Left hindlimb (tissue), 1 donor: Measurements from ENCODE around the gene CRAT.

ENCODE experiments used
- DNase-seq: peaks from one replicate; pipeline ENCODE4 v3.0.0-alpha.2; 2018

Gene CRAT

GRCh38 chr9:129084087-129084486 lies 26.5 kb downstream of the CRAT start:
- no peak for DNase-seq

- DNase-seq = no peak
Measured at GRCh38 chr9:129081388-129081904, 29.1 kb downstream of the CRAT start.

DNA sequence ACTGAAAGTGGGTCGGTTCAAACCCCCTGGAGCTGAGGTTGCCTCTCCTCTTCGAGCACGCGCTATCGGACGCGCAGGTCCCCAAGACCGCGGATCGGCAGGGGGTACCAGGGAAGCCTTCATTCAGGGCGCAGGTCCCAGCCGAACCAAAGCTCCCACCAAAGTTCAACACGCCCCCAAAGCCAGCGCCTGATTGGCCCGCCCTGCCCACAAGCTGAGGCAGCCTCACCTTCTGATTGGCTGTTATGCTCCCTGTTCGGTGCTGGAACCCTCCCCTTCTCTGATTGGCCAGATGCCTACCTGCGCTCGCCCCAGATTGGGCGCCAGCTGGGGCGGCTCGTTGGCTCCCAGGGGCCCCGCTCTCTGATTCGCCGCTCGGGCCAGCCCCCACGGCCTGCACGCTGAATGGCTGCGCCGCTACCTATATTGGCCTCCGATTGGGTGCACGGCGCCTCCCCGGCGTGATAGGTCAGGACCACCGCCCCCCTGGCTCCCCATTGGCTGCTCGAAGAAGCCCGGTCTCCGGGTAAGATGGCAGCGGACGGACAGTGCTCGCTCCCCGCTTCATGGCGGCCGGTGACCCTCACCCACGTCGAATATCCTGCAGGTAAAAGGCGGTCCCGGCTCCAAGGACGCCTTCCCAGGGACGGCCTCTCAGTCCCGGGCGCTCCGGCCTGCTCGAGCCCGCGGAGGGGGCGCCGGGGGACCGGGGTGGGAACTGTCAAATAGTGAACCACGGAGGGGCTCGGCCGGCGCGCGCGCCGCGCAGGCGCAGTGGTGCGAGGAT lies 29.8 kb downstream of the CRAT start, which contains the start of gene DOLPP1:
Gene DOLPP1 (plus strand): TSS at position 511 of the 787 bp plus-strand sequence. CDS start 21 bp downstream, at position 532.
- peak; percentile 100 for DNase-seq

DNA sequence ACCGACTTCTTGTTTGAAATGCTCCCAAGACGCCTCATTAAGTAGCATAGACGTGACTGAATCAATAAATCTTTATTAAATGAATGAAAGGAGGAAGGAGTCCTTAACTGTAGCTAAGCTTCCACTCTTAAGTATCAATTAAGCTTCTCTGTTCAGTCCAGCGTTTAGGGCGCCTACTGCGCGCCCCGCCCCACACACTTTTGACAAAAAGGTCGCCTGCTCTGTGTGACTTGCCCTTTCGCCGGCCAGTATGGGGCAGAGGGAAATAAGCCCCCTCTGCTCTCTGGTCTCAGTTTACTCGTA lies 30.3 kb downstream of the CRAT start:
- no peak for DNase-seq

DNA sequence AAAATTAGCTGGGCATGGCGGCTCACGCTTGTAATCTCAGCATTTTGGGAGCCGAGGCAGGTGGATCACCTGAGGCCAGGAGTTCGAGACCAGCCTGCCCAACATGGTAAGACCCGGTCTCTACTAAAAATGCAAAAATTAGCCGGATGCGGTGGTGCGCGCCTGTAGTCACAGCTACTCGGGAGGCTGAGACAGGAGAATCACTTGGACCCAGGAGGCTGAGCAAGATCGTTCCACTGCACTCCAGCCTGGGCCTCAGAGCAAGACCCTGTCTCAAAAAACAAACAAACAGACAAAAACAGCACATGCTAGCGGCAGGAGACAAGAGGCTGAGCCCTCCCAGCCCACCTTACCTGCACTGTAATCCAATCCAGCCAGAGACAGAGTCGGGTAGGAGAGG lies 30.8 kb downstream of the CRAT start:
- DNase-seq = peak; percentile 31

- DNase-seq = peak; percentile 25
Measured at GRCh38 chr9:129078691-129079503, 31.7 kb downstream of the CRAT start.

GRCh38 chr9:129077236-129077635 lies 33.4 kb downstream of the CRAT start:
- no peak for DNase-seq

- no peak for DNase-seq
Measured at GRCh38 chr9:129076640-129077037, 34.0 kb downstream of the CRAT start.

DNA sequence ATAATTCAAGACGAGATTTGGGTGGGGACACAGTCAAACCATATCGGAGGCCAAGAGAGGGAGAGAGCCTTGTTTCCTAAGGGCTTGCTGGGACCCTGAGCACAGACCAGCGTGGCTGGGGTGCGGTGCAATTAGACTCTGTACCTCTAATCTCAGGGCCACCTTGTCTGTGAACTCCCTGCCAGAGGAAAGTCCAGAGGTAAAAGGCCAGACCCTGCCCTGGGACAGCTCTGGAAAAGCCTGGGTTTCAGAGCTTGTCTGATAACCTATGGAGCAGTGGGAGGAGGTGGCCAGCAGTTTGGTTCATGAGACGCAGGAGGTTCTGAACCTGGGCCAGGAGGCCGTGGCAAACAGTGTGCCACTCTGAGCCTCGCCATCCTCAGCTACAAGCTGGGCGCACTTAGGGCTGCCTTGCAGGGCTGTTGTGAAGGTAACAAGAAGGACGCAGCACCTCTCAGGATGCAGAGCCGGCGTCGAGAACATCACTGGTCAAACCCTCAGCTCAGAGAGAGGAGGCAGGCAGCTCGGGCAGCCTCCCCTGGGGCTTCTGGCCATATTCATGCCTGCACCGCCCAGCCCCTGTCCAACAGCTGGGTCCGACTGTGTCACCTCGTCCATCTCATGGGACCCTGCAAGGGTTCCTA lies 34.5 kb downstream of the CRAT start:
- DNase-seq = no peak

GRCh38 chr9:129074106-129074505 lies 36.5 kb downstream of the CRAT start:
- no peak for DNase-seq

- no peak for DNase-seq
Measured at GRCh38 chr9:129073404-129073803, 37.2 kb downstream of the CRAT start.

DNA sequence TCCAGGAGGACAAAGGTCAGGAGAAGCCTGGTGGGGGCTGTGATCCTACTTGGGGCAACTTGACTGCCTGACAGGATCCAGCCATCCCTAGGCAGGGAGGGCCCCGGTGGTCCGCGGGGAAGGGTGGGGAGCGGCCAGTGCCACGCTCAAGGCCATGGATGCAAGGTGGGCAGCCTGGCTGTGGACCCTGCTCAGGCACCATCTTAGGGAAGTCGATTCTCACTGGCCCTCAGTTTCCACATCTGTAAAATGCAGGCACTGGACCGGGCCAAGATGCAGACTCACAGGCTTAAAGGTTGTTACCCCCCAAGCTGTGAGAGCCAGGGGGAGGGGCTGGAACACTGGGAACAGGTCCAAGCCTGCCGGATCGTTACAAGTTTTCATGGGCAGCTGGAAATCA lies 38.4 kb downstream of the CRAT start:
- no peak for DNase-seq

DNA sequence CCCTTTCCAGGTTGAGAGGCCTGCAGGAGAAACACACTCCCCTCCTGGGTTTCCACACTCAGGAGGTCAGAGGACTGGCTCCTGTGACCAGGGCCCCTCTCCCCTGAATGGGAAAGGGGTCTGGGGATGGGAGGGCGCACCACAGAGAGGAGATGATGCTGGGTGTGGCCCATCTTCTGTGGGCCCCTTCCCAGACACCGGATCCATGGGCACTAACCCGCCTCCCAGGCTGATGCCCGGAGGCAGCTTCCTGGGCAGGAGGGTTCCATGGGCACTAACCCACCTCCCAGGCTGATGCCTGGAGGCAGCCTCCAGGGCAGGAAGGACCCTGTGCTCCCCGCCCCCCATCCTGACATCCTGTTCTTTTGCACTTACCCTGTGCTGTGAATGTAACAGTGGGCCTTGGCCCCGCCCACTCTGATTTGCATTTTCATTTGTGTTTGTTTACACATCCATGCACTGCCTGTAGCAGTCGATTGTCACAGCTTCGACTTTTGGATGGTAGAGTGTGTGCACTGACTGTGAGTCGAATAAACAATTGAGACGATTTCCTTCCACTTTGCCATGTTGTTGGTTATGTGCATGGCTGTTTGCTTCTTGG lies 39.0 kb downstream of the CRAT start:
- no peak for DNase-seq

- DNase-seq = no peak
Measured at GRCh38 chr9:129070696-129071525, 39.7 kb downstream of the CRAT start.

DNA sequence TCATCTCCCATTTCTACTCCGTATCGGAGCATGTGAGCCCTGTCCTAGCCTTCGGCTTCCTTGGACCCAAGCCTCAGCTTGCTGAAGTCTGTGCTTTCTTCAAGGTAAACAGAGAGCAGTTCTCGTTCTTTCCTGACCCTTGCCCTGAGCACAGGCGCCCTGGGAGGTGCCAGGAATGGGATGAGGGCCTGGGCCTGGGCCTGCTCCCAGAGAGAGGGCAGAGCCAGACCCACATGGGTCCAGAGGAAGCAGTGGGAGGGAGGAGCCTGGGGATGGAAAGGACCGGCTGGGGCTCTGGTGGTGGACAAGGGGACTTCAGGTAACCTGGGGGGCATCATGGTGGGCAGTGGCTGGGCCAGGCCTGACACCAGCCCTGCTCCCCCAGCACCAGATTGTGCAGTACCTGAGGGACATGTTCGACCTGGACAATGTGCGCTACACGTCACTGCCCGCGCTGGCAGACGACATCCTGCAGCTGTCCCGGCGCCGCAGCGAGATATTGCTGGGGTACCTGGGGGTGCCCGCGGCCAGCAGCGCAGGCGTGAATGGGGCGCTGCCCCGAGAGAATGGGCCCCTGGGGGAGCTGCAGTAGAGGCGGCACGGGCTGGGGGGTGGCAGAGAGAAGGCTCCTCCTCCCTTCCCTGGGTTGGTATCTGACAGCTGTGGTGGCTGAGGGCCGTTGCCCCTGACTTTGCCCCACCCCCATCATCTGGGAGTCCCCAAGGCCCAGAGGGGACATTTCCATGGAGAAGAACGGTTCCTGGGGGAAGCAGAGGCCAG lies 40.5 kb downstream of the CRAT start:
- DNase-seq = no peak

- no peak for DNase-seq
Measured at GRCh38 chr9:129068990-129069861, 41.4 kb downstream of the CRAT start.

- DNase-seq = no peak
Measured at GRCh38 chr9:129068110-129068509, 42.5 kb downstream of the CRAT start.

GRCh38 chr9:129064499-129064908 lies 46.1 kb downstream of the CRAT start:
- DNase-seq = no peak

DNA sequence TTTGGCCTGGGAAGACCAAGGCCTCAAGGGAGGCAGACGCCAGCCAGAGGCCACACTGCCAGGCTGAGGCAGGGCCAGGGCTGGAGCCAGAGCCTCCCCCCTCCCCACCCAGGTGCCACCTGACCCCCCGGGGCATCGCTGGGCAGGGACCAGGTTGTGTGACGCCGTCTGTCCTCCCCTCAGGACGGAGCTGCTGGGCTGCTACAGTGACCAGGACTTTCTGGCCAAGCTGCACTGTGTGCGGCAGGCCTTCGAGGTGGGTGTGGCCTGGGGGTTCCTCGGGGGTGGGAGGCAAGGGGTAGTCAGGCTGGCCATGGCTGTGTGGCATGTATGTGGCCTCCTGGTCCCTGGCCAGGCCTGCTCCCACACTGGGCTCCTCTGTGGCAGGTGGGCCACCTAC lies 47.5 kb downstream of the CRAT start:
- DNase-seq = no peak

- no peak for DNase-seq
Measured at GRCh38 chr9:129060991-129061390, 49.6 kb downstream of the CRAT start.
